ENCODE data around the gene ZFY.
"Not testable (repeated sequence)": the region's sequence is repeated elsewhere in the genome, so short reads cannot be mapped to it uniquely, and the experiment has no call there.

The ZFY gene

GRCh38 chrY:2949590-2950252 is 14.5 kb downstream of the ZFY start:
- Mint-ChIP-seq H3K27me3 (no peaks in the 10 kb centered on the region), H3K4me3 (no peak overlapping the region), H3K27ac (peak overlapping the region in 1 of 2 donors; percentile 85), H3K9me3 (no peaks in the 10 kb centered on the region), H3K4me1 (ENCODE audit: low read depth in 2 of 2) (peaks cover 17 to 65% of the 10 kb centered on the region in 2 donors), H3K36me3 (ENCODE audit: insufficient read depth) (peaks cover 4% of the 10 kb centered on the region)
- ATAC-seq (replicated peaks) (no peak), DNase-seq (no peak)

GRCh38 chrY:2950655-2951054 is 15.5 kb downstream of the ZFY start:
- H3K36me3 Mint-ChIP-seq (ENCODE audit: insufficient read depth), result peaks cover 10% of the 10 kb centered on the region
- H3K4me3 Mint-ChIP-seq, result peak overlapping the region in 1 of 2 donors; percentile 32
- no peak for ATAC-seq (replicated peaks)
- no peaks in the 10 kb centered on the region for H3K27me3 Mint-ChIP-seq
- peak overlapping the region in 1 of 2 donors; percentile 85 for H3K27ac Mint-ChIP-seq
- peaks cover 17 to 67% of the 10 kb centered on the region in 2 donors for H3K4me1 Mint-ChIP-seq (ENCODE audit: low read depth in 2 of 2)
- DNase-seq, result no peak
- H3K9me3 Mint-ChIP-seq, result no peaks in the 10 kb centered on the region

- peak overlapping the region in 1 of 2 donors; percentile 9 for H3K4me3 Mint-ChIP-seq
These were observed 17.7 kb downstream of the ZFY start for GRCh38 chrY:2952912-2953311.

GRCh38 chrY:2954735-2955134 is 19.6 kb downstream of the ZFY start:
- no peaks in the 10 kb centered on the region for H3K27me3 Mint-ChIP-seq
- peaks cover 23% of the 10 kb centered on the region for H3K36me3 Mint-ChIP-seq (ENCODE audit: insufficient read depth)
- no peak for ATAC-seq (replicated peaks)
- H3K4me3 Mint-ChIP-seq, result no peak overlapping the region
- no peak for DNase-seq
- H3K9me3 Mint-ChIP-seq, result no peaks in the 10 kb centered on the region
- peaks cover 19 to 53% of the 10 kb centered on the region in 2 donors for H3K4me1 Mint-ChIP-seq (ENCODE audit: low read depth in 2 of 2)
- peak overlapping the region in 1 of 2 donors; percentile 76 for H3K27ac Mint-ChIP-seq

More at GRCh38 chrY:2952912-2953311, 17.7 kb downstream of the ZFY start:
- Mint-ChIP-seq H3K9me3 (no peaks in the 10 kb centered on the region), H3K27me3 (no peaks in the 10 kb centered on the region), H3K36me3 (ENCODE audit: insufficient read depth) (peaks cover 23% of the 10 kb centered on the region), H3K4me1 (ENCODE audit: low read depth in 2 of 2) (peaks cover 19 to 66% of the 10 kb centered on the region in 2 donors), H3K27ac (peak overlapping the region; percentile 51 to 70)
- ATAC-seq (replicated peaks) (no peak), DNase-seq (no peak)

- Mint-ChIP-seq H3K4me3 (no peak overlapping the region), H3K27me3 (no peaks in the 10 kb centered on the region), H3K36me3 (ENCODE audit: insufficient read depth) (peaks cover 27% of the 10 kb centered on the region), H3K4me1 (ENCODE audit: low read depth in 2 of 2) (peaks cover 14 to 52% of the 10 kb centered on the region in 2 donors), H3K9me3 (no peaks in the 10 kb centered on the region), H3K27ac (peak overlapping the region in 1 of 2 donors; percentile 76)
- ATAC-seq (replicated peaks) (no peak), DNase-seq (no peak)
These were observed 20.4 kb downstream of the ZFY start for GRCh38 chrY:2955561-2955960.

GRCh38 chrY:2962061-2962460 is 26.9 kb downstream of the ZFY start:
- Mint-ChIP-seq H3K27me3 (no peaks in the 10 kb centered on the region), H3K27ac (no peak overlapping the region), H3K4me1 (ENCODE audit: low read depth in 2 of 2) (peaks cover 2 to 34% of the 10 kb centered on the region in 2 donors), H3K9me3 (no peaks in the 10 kb centered on the region), H3K4me3 (no peak overlapping the region), H3K36me3 (ENCODE audit: insufficient read depth) (peaks cover 22% of the 10 kb centered on the region)
- ATAC-seq (replicated peaks), result no peak
- DNase-seq, result no peak

GRCh38 chrY:2964814-2965213 is 29.6 kb downstream of the ZFY start:
- Mint-ChIP-seq H3K9me3 (no peaks in the 10 kb centered on the region), H3K36me3 (ENCODE audit: insufficient read depth) (peaks cover 17% of the 10 kb centered on the region)

GRCh38 chrY:2965629-2966028 is 30.4 kb downstream of the ZFY start:
- H3K4me3 Mint-ChIP-seq, result no peak overlapping the region

More at GRCh38 chrY:2964814-2965213, 29.6 kb downstream of the ZFY start:
- DNase-seq (no peak), ATAC-seq (replicated peaks) (no peak)
- Mint-ChIP-seq H3K4me3 (no peak overlapping the region), H3K4me1 (ENCODE audit: low read depth in 2 of 2) (peaks cover 10 to 39% of the 10 kb centered on the region in 2 donors), H3K27me3 (no peaks in the 10 kb centered on the region), H3K27ac (peak overlapping the region in 1 of 2 donors; percentile 47)

GRCh38 chrY:2969561-2969960 is 34.4 kb downstream of the ZFY start:
- no peaks in the 10 kb centered on the region for H3K27me3 Mint-ChIP-seq
- peaks cover 17 to 42% of the 10 kb centered on the region in 2 donors for H3K4me1 Mint-ChIP-seq (ENCODE audit: low read depth in 2 of 2)
- peaks cover 10% of the 10 kb centered on the region for H3K36me3 Mint-ChIP-seq (ENCODE audit: insufficient read depth)
- peak overlapping the region in 1 of 2 donors; percentile 71 for H3K27ac Mint-ChIP-seq
- ATAC-seq (replicated peaks), result no peak
- peak overlapping the region in 1 of 2 donors; percentile 11 for H3K4me3 Mint-ChIP-seq
- no peak for DNase-seq
- H3K9me3 Mint-ChIP-seq, result no peaks in the 10 kb centered on the region

More at GRCh38 chrY:2965629-2966028, 30.4 kb downstream of the ZFY start:
- peaks cover 12 to 38% of the 10 kb centered on the region in 2 donors for H3K4me1 Mint-ChIP-seq (ENCODE audit: low read depth in 2 of 2)
- H3K27me3 Mint-ChIP-seq, result no peaks in the 10 kb centered on the region
- no peaks in the 10 kb centered on the region for H3K9me3 Mint-ChIP-seq
- DNase-seq, result no peak
- H3K27ac Mint-ChIP-seq, result peak overlapping the region in 1 of 2 donors; percentile 47
- ATAC-seq (replicated peaks), result no peak
- H3K36me3 Mint-ChIP-seq (ENCODE audit: insufficient read depth), result peaks cover 13% of the 10 kb centered on the region

- Mint-ChIP-seq H3K4me3 (no peak overlapping the region), H3K9me3 (no peaks in the 10 kb centered on the region), H3K4me1 (ENCODE audit: low read depth in 2 of 2) (peaks cover 14 to 34% of the 10 kb centered on the region in 2 donors), H3K36me3 (ENCODE audit: insufficient read depth) (peaks cover 27% of the 10 kb centered on the region), H3K27ac (peak overlapping the region in 1 of 2 donors; percentile 72), H3K27me3 (no peaks in the 10 kb centered on the region)
- ATAC-seq (replicated peaks) (no peak), DNase-seq (no peak)
These were observed 37.5 kb downstream of the ZFY start for GRCh38 chrY:2972708-2973107.

GRCh38 chrY:2973110-2973751 is 38.0 kb downstream of the ZFY start:
- H3K4me1 Mint-ChIP-seq (ENCODE audit: low read depth in 2 of 2), result peaks cover 14 to 34% of the 10 kb centered on the region in 2 donors
- DNase-seq (no peak), ATAC-seq (replicated peaks) (no peak)
- H3K36me3 Mint-ChIP-seq (ENCODE audit: insufficient read depth), result peaks cover 31% of the 10 kb centered on the region
- H3K27ac Mint-ChIP-seq, result no peak overlapping the region
- no peaks in the 10 kb centered on the region for H3K9me3 Mint-ChIP-seq
- no peak overlapping the region for H3K4me3 Mint-ChIP-seq
- H3K27me3 Mint-ChIP-seq, result no peaks in the 10 kb centered on the region

GRCh38 chrY:2979283-2979682 is 44.1 kb downstream of the ZFY start:
- Mint-ChIP-seq H3K36me3 (ENCODE audit: insufficient read depth) (peaks cover 37% of the 10 kb centered on the region), H3K27ac (no peak overlapping the region), H3K4me3 (no peak overlapping the region), H3K27me3 (no peaks in the 10 kb centered on the region), H3K4me1 (ENCODE audit: low read depth in 2 of 2) (no peaks in the 10 kb centered on the region), H3K9me3 (no peaks in the 10 kb centered on the region)
- DNase-seq (no peak), ATAC-seq (replicated peaks) (no peak)

- Mint-ChIP-seq H3K27me3 (no peaks in the 10 kb centered on the region), H3K36me3 (ENCODE audit: insufficient read depth) (no peaks in the 10 kb centered on the region), H3K9me3 (no peaks in the 10 kb centered on the region), H3K4me1 (ENCODE audit: low read depth in 2 of 2) (no peaks in the 10 kb centered on the region), H3K4me3 (no peak overlapping the region), H3K27ac (no peak overlapping the region)
- DNase-seq (no peak), ATAC-seq (replicated peaks) (no peak)
These were observed 49.3 kb downstream of the ZFY start for GRCh38 chrY:2984491-2984890.

GRCh38 chrY:2987178-2987577 is 52.0 kb downstream of the ZFY start:
- DNase-seq; H3K4me3 Mint-ChIP-seq; H3K9me3 Mint-ChIP-seq; H3K36me3 Mint-ChIP-seq (ENCODE audit: insufficient read depth); H3K4me1 Mint-ChIP-seq (ENCODE audit: low read depth in 2 of 2); H3K27me3 Mint-ChIP-seq; ATAC-seq (replicated peaks): not testable (repeated sequence)
- H3K27ac Mint-ChIP-seq, result peak overlapping the region in 1 of 2 donors; percentile 64

All from effector memory CD8-positive, alpha-beta T cell (primary cell).